ENCODE data around the gene MYH6. TPM values are rescaled to one million over a fixed set of nuclear protein-coding genes. Genes with fewer than 3 reads are reported as not detected.

MYH6 gene
- total and polyA plus RNA-seq, 2 donors (not counting 3 experiments of a cell fraction or from before 2014, with no cell fraction given): not detected

DNA sequence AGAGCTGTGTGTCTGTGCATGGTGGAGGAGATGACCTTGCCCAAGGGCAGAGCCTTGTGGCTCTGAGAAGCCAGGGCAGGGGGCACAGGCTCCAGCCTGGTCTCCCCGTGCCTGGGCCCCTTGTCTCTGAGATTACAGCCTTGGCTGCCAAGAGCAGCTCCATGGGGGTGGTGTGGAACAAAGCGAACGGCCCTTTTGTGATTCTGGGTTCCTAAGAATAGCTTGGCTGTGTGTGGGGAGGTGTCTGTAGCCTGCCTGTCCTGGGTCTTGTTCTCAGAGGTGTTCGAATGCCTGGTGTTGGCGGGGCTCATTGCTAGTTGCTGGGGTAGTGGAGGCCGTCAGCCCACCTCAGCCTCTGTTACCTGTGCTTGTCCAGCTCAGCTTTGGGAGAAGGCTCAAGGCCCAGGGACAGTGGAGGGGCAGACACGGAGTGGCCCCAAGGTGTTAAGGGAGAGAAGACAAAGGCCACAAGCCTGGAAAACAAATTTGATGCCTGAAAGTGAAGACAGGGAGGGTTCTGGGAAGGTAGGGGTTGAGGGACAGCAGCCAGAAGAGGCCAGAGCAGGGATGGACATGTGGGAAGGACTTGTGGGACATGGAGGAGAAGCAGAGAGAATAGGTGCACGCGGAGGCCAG lies 34.8 kb upstream of the MYH6 start:
- no TSS peak for BruUV-seq (replicated peaks)
- intact Hi-C loops (cut with micrococcal nuclease) (no loop called here), dilution Hi-C loops (cut with MboI; ENCODE audit: extremely low pct_ligation_motif_present, low sequenced_read_pairs) (no loop called here)
- FAIRE-seq (no peak), DNase-seq (ENCODE audit: low read depth, low spot score) (no peak)
- H2AFZ ChIP-seq (ENCODE audit: low read depth, low read length): no peak overlapping the region
- H3K27ac ChIP-seq (ENCODE audit: insufficient read depth, low read depth, low read length): no peak overlapping the region
- POLR2A ChIA-PET: no interaction called here
- no peak overlapping the region for H3K4me3 ChIP-seq (replicated peaks in 1 of 3; ENCODE audit: insufficient read depth in 1 of 3, low read depth in 1 of 3, low read length in 3 of 3)
- no peak overlapping the region for H3K4me2 ChIP-seq (ENCODE audit: insufficient read depth, low read length)
- TF ChIP-seq EZH2 (IDR thresholded peaks at IDR 0.05; ENCODE audit: borderline replicate concordance, low read depth, low read length, severe bottlenecking) (no peak), POLR2AphosphoS5 (IDR thresholded peaks at IDR 0.05; ENCODE audit: insufficient read depth, low read depth, low read length) (no peak), JUN (IDR thresholded peaks at IDR 0.05; ENCODE audit: borderline replicate concordance, insufficient read depth, insufficient read length, low read depth) (no peak), POLR2A (IDR thresholded peaks at IDR 0.05; ENCODE audit: low read depth, low read length) (no peak), MAX (IDR thresholded peaks at IDR 0.05; ENCODE audit: insufficient read depth, insufficient read length) (no peak), MYC (IDR thresholded peaks at IDR 0.05; ENCODE audit: low read depth, low read length) (no peak), GATA2 (IDR thresholded peaks at IDR 0.05; ENCODE audit: insufficient read depth, insufficient read length, low read depth, low read length) (no peak), FOS (IDR thresholded peaks at IDR 0.05; ENCODE audit: borderline replicate concordance, insufficient read depth, low read length) (no peak), CTCF (IDR thresholded peaks at IDR 0.05; ENCODE audit: extremely low read depth in 1 of 2, insufficient read depth in 1 of 2, low read depth in 1 of 2, low read length in 2 of 2) (no peak)
- no peaks in the 10 kb centered on the region for H3K79me2 ChIP-seq (ENCODE audit: control insufficient read depth, insufficient read depth, low read length)
- CTCF ChIA-PET: interaction anchor here (1.1 kb wide), 1 partner anchor 13 kb away, joined by 3 read pairs; no protein-coding TSS in a partner anchor
- no peaks in the 10 kb centered on the region for H4K20me1 ChIP-seq (replicated peaks; ENCODE audit: control insufficient read depth, extremely low read depth, insufficient read depth, low read length)
- no peaks in the 10 kb centered on the region for H3K9me1 ChIP-seq (replicated peaks; ENCODE audit: control insufficient read depth, extremely low read depth, insufficient read depth, low read length)
- H3K27me3 ChIP-seq (ENCODE audit: control insufficient read depth in 2 of 2, insufficient read depth in 2 of 2, low read length in 2 of 2): peaks cover 4 to 7% of the 10 kb centered on the region in 2 experiments
- no peak overlapping the region for H3K9ac ChIP-seq (replicated peaks; ENCODE audit: extremely low read depth, insufficient read depth, low read length)
- H3K36me3 ChIP-seq (ENCODE audit: control insufficient read depth in 2 of 2, extremely low read depth in 1 of 2, insufficient read depth in 2 of 2, low read length in 2 of 2): no peaks in the 10 kb centered on the region
- no peaks in the 10 kb centered on the region for H3K9me3 ChIP-seq (replicated peaks; ENCODE audit: control insufficient read depth, insufficient read depth, low read length)
- H3K4me1 ChIP-seq (ENCODE audit: control insufficient read depth, extremely low read depth, insufficient read depth, low read length): no peaks in the 10 kb centered on the region

Measured in endothelial cell of umbilical vein (primary cell).